SK-N-SH (cell line): Measurements from ENCODE around the gene CCL7.

ENCODE experiments used
- EP300 ChIP-seq, 2 experiments: IDR thresholded peaks; 2 replicates each; pipeline versions ENCODE4 v1.4.0 to v1.6.1; 2012; ENCODE audit warnings: borderline replicate concordance in 1 of 2, low read depth in 1 of 2, low read length in 1 of 2
- TF ChIP-seq, protein P1 (sequence below): fragments of 200-600 bp; sonication (generic); IDR thresholded peaks from 2 replicates; pipeline ENCODE4 v1.6.1; 2017; ENCODE audit warnings: antibody characterized with exemption, mild to moderate bottlenecking, moderate library complexity

DNA sequence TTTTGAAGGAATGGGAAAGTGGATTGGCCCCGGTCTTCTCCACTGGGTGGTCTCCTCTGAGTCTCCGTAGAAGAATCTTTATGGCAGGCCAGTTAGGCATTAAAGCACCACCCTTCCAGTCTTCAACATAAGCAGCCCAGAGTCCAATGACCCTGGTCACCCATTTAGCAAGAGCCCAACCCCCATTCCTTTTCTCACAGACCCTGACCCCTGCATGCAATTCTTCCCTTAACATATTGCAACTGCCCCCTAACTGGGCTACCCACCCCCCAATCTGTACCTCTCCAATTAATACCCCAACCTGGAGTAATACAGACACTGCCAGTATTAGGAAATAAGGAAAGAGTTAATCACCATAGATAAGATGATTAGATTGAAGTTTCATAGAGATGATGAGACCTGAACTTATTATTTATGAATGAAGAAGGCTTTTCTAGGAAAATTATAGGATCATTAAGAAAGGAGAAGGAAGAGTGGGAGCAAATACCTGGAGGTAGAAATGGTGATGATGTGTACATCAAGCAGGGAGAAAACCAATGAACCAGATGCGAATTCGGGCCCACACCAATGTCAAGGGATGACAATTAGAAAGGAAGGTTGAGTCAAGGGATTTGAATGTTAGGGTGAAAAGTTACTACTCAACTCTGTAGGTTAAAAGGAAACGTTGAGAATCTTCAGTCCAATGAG, 12.6 kb upstream of the CCL7 start:
- no peak for TF ChIP-seq EP300 (IDR thresholded peaks at IDR 0.05; ENCODE audit: borderline replicate concordance in 1 of 2, low read depth in 1 of 2, low read length in 1 of 2)
- TF ChIP-seq, protein P1, sequence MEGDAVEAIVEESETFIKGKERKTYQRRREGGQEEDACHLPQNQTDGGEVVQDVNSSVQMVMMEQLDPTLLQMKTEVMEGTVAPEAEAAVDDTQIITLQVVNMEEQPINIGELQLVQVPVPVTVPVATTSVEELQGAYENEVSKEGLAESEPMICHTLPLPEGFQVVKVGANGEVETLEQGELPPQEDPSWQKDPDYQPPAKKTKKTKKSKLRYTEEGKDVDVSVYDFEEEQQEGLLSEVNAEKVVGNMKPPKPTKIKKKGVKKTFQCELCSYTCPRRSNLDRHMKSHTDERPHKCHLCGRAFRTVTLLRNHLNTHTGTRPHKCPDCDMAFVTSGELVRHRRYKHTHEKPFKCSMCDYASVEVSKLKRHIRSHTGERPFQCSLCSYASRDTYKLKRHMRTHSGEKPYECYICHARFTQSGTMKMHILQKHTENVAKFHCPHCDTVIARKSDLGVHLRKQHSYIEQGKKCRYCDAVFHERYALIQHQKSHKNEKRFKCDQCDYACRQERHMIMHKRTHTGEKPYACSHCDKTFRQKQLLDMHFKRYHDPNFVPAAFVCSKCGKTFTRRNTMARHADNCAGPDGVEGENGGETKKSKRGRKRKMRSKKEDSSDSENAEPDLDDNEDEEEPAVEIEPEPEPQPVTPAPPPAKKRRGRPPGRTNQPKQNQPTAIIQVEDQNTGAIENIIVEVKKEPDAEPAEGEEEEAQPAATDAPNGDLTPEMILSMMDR = no peak
